ENCODE measurements around the gene IMMP2L.
A peak's percentile ranks its signal among the peaks of the same experiment; 100 is the strongest.

The IMMP2L gene

GRCh38 chr7:111101856-111102646 lies 460.2 kb downstream of the IMMP2L start:
- no peak for DNase-seq (ENCODE audit: low spot score)

- no peak for DNase-seq (ENCODE audit: low spot score)
These were observed 463.4 kb downstream of the IMMP2L start for GRCh38 chr7:111098926-111099250.

GRCh38 chr7:111098011-111098925 lies 464.0 kb downstream of the IMMP2L start:
- DNase-seq (ENCODE audit: low spot score): no peak

GRCh38 chr7:111096997-111097396 lies 465.3 kb downstream of the IMMP2L start:
- no peak for DNase-seq (ENCODE audit: low spot score)

GRCh38 chr7:111094419-111094818 lies 467.9 kb downstream of the IMMP2L start:
- DNase-seq (ENCODE audit: low spot score): no peak

- no peak for DNase-seq (ENCODE audit: low spot score)
These were observed 468.8 kb downstream of the IMMP2L start for GRCh38 chr7:111093496-111093895.

GRCh38 chr7:111092406-111093236 lies 469.7 kb downstream of the IMMP2L start:
- DNase-seq (ENCODE audit: low spot score): no peak

- DNase-seq (ENCODE audit: low spot score): no peak
These were observed 470.5 kb downstream of the IMMP2L start for GRCh38 chr7:111091593-111092358.

- no peak for DNase-seq (ENCODE audit: low spot score)
These were observed 471.4 kb downstream of the IMMP2L start, which contains the start of gene LRRN3 for GRCh38 chr7:111090846-111091245. TSS of gene LRRN3 (plus strand) at chr7:111091127. CDS start at chr7:111122773, 31,646 bp downstream.

- peak; percentile 26 for DNase-seq (ENCODE audit: low spot score)
These were observed 472.4 kb downstream of the IMMP2L start for GRCh38 chr7:111089822-111090426.

GRCh38 chr7:111088328-111088727 lies 474.0 kb downstream of the IMMP2L start:
- no peak for DNase-seq (ENCODE audit: low spot score)

GRCh38 chr7:111086532-111086931 lies 475.8 kb downstream of the IMMP2L start:
- no peak for DNase-seq (ENCODE audit: low spot score)

- DNase-seq (ENCODE audit: low spot score): no peak
These were observed 476.9 kb downstream of the IMMP2L start for GRCh38 chr7:111085356-111085755.

GRCh38 chr7:111083413-111083812 lies 478.9 kb downstream of the IMMP2L start:
- DNase-seq (ENCODE audit: low spot score): no peak

GRCh38 chr7:111082351-111082750 lies 479.9 kb downstream of the IMMP2L start:
- DNase-seq (ENCODE audit: low spot score): no peak

GRCh38 chr7:111081546-111082267 lies 480.6 kb downstream of the IMMP2L start:
- no peak for DNase-seq (ENCODE audit: low spot score)

- DNase-seq (ENCODE audit: low spot score): no peak
These were observed 481.7 kb downstream of the IMMP2L start for GRCh38 chr7:111080495-111081105.

GRCh38 chr7:111077001-111077400 lies 485.3 kb downstream of the IMMP2L start:
- no peak for DNase-seq (ENCODE audit: low spot score)

- no peak for DNase-seq (ENCODE audit: low spot score)
These were observed 486.1 kb downstream of the IMMP2L start for GRCh38 chr7:111076205-111076604.

GRCh38 chr7:111075498-111075897 lies 486.8 kb downstream of the IMMP2L start:
- DNase-seq (ENCODE audit: low spot score): no peak

Data from hematopoietic multipotent progenitor cell treated with erythropoietin and hydrocortisone succinate and interleukin-3 and kit ligand, for 15 days (in vitro differentiated cells).